HG03175 (cell line): ENCODE measurements around the gene ANKFN1.

ENCODE experiments used
- ATAC-seq: cut with Tn5 transposase; IDR thresholded peaks from one replicate; pipeline ENCODE4 v1.9.1; 2021; ENCODE audit warnings: mild to moderate bottlenecking, moderate library complexity; ENCODE audit not compliant: unreplicated experiment

ANKFN1 gene

DNA sequence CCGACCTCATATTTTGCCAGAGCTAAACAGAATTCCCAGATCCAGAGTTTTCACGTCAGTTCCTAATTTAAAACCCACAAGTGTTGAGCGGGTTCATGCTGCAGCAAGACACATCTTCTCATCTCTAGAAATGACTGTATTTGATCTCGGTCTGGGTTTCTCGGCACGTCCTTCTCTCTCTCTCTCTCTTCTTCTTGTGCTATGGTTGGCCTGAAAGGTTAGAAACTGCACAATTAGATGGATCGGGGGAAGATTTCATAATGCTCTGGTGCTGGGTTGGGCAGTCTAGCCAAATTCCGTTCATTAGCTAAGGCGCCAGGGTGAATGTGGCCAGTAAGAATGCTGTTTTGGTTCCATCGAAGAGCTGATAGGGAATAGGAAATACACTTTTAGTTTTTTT, 281.3 kb downstream of the ANKFN1 start:
- no peak for ATAC-seq

DNA sequence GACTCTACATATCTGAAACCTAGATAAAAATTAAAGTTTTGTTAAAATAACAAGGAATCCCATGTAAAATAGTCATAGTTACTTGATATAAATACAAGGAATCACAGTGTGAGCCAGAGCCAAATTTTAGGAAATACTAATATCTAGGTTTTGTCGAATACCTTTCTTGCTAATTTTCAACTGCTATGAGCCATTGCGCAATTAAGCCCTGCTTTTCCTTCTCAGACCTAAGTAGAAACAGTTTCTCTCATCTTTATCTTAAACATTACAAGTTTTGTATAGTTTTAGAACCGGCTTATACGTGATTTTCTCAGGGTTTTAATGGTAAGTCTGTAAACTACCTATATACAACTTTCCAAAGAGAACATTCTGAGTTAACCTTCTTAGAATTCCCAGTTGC, 282.9 kb downstream of the ANKFN1 start:
- no peak for ATAC-seq

DNA sequence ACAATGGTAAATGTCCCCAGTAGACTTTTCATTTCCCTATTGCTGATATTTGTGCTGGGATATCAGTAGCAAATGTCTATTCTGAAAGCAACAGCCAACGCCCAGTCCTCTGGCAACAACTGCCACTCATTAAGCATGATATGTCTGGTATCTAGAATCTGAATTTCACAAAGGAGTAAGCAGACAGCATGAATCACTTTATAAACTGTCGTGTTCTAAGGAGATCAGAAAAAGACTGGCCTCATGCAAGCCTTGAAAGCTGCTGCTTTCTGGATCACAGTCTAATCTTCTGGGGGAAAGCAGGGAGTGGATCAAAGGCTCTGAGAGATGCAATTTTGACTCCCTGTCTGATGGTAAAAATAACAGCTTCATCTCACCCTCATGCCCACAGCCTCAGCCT, 287.1 kb downstream of the ANKFN1 start:
- ATAC-seq, result no peak

DNA sequence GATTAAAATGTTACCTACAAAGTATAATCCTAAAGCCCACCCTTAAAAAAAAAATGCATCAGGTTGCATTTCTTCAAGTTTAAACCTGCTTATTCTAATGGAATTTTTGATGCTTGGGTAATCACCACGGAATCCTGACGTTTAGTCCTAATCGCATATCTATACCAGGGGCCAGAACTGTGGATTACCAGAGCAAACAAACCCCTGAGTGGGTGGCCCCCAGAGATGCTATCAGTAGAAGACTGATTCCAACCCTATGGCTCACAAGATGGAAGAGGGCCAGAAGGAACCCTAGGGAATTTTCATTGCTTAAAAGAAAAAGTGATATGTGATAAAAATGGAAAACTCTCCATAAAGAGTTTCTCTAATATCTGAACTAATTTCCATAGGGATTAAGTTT, 288.0 kb downstream of the ANKFN1 start:
- no peak for ATAC-seq

DNA sequence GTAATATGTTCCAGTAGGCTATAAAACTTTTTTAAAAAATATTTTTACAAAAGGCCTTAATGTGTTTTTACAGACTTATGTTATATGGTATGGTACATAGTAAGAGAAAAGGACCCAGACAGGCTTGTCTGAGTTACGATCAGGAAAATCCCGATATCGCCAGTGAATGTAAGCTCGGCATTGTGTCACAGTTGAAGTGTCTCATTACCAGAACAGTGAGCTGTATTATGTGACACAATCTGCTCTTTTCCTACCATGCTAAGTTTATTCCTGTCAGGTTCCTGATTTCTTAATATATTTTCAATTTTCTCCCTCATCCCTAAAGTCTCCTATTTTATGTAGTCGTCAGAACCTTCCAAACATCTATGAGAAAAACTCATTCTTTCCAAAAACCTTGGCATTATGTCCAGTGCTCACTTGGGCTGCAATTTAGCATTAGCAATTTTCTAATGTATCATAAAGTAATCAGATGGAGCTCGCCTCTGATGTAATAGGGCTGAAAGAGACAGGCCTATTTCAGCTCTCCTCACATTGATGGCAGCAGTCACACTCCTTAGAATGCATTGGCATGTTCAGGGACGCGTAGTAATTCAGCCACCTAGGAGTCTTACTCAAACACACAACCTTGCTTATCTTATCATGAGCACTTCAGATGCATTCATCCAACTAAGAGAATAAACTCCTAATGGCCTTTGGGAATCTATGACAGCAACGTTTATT, 292.6 kb downstream of the ANKFN1 start:
- ATAC-seq, result no peak

DNA sequence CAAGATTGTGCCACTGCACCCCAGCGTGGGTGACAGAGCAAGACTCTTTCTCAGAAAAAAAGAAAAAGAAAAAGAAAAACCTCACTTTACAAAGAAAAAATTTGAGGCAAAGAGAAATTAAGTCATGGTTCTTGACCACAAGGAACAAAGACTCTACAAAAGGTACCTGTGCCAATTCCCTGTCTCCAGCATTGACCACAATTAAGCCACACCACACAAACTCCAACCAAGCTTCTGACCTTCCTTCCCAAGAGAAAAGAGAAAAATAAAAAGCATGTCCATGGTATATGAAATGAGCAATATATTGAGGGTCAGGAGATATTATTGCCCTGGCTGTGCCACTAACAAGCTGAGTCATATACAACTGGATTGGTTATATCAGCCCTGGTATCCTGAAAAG, 293.9 kb downstream of the ANKFN1 start:
- no peak for ATAC-seq

DNA sequence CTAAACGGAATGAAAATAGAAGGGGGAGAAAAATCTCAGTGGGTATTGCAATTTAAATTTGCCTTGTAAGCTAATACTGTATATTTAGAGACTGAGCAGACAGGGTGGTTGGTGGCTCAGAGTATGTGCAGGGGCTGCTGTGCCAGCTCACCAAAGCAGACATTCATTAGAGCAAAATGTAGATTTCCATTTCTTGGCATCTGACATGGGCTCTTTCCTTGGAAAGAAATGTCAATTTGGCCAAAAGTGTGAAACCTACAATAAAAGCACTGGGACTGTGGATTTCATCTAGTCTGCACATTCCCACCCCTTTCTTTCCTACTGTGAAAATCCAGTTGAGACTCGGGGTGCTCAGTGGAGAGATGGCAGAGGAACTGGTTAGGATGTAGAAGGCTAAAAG, 295.1 kb downstream of the ANKFN1 start:
- ATAC-seq, result no peak

DNA sequence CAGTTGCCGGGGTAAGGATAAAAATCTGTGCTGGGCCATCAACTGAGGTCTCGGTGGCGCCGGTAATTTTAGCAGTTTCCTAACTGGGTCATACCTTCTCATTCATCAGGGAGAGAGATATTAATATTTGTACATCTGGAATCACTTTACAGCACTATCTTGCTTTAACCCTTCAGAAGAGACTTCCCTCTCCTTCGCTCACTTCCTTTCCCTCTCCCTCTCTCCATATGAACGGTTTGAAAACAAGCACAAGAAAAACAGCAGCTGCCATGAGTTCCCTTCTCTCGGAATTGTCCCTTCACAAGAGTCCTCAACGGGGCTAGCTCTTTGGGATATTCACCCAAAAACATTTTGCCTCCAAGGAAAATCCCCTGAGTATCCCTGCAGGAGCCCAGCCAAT, 295.9 kb downstream of the ANKFN1 start:
- no peak for ATAC-seq

DNA sequence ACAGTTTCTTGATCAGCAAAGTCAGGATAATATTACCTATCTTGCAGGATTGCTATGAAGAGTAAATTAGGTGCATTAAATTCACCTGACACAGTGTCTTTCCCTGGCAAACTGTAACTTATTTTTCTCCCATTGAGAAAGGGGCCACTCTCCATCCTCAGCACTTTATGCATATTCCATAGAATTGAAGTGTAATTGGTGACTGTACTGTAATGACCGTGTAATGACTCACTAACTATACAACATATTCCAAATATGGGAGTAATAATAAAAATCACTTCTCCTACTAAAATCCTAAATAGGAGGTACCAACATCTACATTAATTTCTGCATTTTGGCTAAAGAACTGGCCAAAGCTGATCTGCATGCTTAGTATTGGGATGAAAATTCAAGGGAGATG, 298.4 kb downstream of the ANKFN1 start:
- no peak for ATAC-seq

DNA sequence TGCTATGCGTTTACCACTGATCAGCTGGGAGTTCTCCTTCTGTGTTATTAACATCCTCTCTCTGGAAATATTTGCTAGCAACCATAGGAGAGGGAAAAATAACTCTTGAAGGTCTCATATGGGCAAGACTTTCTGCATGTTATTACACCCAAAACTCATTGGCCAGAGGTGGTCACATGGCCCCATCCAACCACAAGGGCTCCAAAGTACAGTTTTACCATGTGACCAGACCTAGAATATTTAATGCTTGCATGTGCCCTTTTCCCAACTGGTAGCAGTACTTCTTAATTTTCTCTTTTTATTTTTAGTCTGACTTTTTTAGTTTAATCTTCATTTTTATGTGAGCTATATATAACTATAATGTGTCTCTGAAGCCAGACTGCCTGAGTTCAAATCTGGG, 299.2 kb downstream of the ANKFN1 start:
- no peak for ATAC-seq

DNA sequence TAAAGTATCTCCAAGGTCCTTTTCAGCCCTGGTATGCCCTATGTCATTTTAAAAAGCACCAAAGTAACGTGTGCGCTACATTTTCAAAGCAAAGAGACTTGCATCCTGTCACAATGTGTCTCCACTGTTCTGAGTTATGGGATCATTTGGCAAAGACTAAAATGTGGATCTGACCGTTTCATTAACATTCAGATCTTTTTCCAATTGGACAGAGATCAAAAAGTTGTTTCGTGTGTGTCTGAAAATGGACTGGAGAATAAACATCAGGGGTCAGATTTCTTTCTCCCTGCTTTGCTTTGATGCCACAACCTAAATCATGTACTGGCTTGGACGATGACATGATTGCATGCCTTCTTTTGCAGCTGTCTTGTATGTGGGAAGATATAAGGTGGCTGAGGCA, 304.2 kb downstream of the ANKFN1 start:
- no peak for ATAC-seq

DNA sequence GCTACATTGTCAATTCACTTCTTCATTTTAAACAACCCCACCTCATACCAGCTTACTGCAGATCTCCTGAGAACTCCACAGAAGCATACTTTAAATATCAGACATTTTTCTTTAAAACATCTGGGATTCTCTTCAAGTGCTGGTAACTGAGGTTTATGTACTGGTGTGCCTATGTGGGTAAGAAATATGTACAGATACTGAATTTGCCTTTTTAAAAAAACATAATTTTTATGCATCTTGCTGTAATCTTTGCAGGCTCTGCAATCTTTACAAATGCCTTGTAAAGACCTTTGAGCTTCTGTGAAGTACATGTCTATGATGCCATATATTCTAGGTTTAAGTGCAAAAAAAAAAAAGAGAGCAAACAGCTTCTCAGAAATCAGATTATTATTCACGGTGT, 312.6 kb downstream of the ANKFN1 start:
- no peak for ATAC-seq

DNA sequence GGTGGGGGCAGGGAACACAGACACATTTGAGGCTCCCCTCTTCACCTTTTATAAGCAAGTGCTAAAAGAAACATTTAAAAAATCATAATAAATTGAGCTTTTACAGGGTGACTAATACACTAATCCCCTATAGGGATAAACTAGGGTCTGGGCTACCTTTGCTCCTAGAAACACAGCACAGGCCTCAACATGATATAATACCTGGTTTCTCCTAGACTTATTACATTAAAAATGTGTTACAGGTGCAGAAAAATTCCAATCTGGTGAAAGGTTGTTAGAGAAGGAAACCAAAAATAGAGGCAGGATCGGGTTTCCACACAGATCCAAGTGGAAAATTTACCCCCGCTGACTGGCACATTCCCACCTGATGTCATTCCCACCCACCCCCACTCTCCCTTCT, 315.6 kb downstream of the ANKFN1 start:
- no peak for ATAC-seq

DNA sequence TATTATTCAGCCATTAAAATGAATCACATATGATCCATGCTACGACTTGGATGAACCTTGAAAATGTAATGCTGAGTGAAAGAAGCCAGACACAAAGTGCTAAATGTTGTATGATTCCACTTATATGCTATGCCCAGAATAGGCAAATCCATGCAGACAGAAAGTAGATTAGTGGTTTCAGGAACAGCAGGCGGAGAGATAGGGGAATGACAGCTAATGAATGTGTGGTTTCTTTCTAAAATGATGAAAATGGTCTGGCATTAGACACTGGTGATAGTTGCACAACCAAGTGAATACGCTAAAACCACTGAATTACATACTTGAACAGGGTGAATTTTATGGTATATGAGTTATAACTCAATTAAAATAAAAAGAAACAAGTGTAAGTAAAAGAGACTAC, 318.4 kb downstream of the ANKFN1 start:
- ATAC-seq, result no peak

DNA sequence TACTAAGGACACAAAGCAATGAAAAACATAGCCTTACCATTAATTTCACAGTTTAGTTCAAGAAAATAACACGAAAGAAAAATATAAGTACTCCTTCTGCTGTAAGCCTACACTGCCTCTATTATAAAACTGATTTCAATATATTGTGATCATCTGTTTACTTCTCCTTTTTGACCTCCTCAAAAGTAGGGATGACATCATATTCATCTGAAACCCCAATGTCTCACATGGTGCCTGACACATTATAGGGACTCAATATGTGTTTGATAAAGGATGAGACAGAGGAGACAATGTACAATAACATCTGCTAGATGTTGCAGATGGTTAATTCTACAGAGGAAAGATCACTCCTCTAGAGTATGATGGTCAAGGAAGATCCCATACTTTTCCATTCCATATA, 321.8 kb downstream of the ANKFN1 start:
- no peak for ATAC-seq

DNA sequence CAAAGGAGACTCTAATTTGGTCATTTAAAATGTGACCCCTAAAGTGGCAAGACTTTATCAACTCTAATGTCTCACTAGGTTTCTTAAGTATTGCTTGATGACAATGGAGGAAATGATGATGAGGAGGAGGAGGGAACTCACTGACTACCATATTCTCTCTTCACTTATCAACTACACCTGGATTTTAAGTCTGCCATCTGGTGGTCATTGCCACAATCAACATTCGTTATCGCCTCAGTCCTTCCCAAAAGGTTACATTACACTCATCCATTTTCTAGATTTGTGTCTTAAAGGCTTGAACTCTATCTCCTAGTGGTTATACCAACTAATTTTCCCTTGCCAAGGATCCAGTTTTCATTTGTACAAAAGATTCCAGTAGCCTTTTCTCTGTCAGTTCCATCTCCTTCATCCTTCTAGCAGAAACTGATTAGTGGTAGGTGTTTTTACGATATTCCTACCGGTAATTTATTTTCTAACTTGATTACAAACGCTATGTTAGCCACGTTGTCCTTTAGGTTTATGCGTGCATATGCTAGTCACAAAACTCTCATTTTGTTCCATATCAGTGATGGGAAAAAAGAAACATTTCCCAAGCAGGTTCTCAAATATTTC, 325.7 kb downstream of the ANKFN1 start:
- ATAC-seq, result no peak

DNA sequence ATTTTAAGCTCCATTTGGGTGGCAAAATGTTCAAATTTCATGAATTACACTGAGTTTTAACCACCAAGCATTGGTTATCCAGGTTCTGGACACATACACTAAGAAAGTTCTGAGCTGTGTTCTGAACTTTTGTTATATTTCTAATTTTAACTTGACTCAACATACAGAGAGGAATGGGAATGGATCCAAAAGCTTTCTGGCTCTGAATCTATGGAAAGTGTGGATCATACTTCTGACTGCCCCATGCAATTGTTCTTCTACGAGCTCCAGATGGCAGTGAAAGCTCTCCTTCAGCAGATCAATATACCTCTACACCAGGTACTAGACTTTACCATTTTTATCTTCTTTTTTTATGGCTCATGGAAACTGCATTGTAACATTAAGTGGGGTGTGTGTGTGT, 327.2 kb downstream of the ANKFN1 start:
- ATAC-seq, result no peak

DNA sequence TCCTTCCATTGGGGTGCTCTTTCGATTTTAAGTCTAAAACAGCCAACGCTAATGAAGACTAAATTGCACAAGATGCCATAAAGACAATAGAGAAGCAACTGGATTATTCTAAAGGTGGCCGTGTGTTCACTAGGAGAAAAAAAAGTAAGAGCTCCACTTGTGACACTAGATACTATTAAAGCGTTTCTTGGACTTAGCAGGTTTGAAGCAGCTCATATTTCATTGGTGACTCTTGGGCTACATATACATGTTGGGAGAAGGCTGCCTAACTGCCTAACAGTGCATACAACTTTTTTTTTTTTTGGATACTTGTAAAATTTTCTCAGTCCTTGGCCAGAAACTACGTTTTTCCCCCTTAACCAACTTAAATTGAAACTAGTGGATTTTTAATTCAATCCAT, 328.4 kb downstream of the ANKFN1 start:
- ATAC-seq, result no peak

DNA sequence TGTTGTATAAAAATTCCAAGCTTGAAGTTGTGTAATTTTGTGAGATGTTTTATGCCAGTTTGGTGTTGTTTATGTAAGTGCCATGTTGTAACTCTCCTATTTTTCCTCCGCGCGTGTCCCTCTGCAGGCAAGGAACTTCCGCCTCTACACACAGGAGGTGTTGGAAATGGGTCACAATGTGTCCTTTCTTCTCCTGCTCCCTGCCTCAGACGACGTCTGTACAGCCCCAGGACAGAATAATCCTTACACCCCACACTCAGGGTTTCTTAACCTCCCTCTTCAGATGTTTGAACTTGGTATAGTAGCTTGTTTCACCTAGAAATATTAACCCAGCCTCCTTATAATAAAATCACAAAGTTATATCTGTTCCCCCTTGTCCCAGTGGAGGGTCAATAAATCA, 329.0 kb downstream of the ANKFN1 start:
- no peak for ATAC-seq

DNA sequence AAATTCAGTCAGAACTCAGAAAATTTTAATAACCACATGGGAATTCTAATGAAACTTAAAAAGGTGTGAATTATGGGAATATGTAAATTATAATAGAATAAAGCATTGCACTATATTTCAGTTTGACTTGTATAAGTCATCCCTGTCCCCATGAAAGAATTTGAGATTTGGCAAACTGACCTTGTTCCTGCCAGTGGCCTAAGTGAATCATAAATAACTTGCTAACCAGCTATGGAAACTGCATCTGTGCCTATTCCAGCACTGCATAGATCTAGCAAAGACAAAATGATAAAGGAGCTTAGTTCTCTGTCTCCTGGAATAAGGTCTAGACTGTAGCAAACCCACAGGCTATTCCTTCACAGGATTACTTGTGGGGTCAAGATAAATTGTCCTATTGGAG, 333.5 kb downstream of the ANKFN1 start:
- ATAC-seq, result no peak

DNA sequence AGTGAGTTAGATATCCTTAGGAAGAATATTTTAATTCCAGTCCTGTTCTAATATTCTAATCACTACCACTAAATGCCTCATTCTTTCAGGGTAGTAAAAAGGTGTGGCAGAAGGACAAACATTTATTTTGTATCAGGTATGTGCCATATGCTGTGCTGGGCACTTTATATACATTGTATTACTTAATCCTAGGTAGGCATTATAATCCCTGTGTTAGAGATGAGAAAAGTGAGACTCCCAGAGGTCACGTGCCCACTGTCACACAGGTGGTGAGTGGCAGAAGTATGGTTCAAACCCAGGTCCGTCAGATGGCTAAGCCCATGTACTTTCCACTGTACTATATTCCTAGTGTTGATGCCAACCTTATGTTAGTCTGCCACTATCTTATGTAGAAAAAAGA, 335.5 kb downstream of the ANKFN1 start:
- ATAC-seq, result no peak

DNA sequence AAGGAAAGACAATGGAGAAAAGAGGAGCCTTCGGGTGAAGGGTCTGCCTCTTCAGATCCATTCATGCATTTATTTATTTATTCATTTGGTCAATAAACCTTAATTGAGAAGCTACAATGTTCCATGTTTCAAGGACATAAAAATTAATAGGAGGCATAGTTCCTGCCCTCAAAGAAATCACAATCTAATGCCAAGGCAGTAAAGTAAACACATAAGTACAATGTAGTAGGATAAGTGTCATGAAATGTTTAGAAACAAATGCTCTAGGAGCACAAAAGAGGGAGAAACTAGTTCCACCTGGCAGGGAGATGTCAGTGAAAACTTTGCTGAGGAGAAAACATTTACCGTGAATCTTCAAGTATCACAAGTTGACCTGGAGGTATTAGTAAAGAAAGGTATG, 336.7 kb downstream of the ANKFN1 start:
- no peak for ATAC-seq

DNA sequence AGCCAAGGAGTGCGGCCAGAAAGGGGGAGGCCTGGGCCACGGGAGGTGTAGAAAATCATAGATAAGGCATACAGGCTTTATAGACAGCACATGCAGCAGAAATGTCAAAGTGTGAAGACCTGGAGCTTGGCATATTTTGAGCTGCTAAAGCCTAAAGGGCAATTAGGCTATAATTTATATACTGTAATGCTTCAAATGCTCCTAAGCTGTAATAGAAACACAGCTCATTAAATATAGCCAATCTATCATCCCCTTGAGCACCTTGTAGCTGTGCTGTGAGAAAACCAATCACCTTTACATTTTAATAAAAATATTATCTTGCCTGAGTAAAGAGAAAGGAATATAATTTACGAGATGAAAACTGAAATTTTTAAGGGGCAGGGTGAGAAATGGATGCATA, 342.3 kb downstream of the ANKFN1 start:
- ATAC-seq, result no peak
